HG02840 (cell line): ENCODE data around the gene UNC79.

Experiments used
- ATAC-seq: cut with Tn5 transposase; IDR thresholded peaks from one replicate; pipeline ENCODE4 v1.9.1; 2021; ENCODE audit warnings: mild to moderate bottlenecking, moderate library complexity, moderate number of reproducible peaks; ENCODE audit not compliant: unreplicated experiment, low FRiP score

UNC79 gene

DNA sequence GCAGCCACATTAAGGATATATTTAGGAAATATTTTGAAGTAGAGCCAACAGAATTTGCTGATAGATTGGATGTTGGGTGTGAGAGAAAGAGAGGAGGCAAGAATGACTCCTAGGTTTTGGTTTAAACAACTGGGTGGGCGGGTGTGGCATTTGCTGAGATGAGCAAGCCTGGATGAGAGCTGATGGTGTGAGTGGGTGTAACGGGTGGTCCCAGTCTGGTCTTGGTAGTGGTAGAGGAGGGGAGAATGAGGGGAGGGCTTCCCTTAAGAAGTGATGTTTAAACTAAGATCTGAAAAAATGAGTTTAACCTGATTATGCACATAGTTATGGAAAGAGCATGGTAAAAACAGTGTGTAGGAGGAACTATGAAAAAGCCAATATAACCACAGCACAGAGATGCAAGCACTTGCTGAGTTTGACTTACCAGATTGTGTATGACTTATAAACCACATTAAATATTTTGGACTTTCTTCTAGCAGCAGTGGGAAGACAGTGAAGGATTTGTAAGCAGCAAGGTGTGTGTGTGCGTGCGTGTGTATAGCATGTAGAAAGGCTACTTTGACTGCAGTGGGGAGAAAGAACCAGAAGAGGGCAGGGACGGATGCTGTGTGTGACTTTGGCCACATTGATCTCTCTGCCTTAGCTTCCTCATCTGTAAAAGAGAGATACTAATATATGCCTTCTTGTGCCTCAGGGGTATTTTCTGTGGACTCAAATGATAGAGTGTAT, 217.9 kb downstream of the UNC79 start:
- ATAC-seq: no peak

DNA sequence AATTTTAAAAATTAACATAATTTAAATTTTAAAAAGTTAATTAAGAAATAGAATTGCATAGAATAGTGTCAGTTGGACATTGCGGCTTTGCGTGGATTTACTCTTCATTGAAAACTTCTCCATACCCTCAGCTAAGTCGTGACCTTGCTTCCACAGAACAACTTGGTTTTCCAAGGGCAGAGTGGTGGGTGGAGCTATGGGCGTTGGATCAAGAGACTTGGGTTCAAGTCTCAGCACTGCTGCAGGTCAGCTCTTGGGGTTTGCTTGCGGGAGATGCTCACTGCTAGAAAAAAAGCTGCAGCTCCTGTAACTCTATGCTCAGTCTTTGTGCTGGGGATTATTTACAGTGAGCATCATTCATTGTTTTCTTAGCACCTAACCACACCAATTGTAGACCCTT, 223.9 kb downstream of the UNC79 start:
- ATAC-seq: no peak

DNA sequence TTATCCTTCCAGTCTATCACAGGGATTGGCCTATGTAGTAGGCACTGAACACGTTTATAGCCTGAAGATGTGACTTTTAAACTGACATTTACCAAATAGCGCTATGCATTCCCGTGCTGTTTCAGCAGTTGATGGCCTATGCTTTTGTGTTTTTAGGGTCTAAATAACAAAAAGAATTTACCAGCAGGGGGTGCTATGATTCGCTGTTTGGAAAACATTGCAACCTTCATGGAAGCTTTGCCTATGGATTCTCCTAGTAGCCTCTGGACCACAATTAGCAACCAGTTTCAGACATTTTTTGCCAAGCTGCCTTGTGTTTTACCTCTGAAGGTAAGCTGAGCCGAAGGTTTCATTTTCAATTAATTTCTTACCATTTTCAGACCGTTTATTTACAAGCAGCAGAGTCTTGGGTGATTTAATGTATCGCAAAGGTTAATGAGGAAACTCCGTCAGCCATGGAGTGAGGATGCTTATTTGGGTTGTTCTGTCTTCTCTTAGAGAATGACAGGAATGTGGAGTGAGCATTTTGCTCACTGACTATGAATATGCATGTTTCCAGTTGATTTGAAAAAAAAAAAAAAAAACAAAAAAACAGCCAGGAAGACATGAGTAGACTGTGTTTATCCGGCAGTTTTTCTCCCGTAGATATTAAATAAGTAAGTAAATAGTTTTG, 224.5 kb downstream of the UNC79 start:
- no peak for ATAC-seq

DNA sequence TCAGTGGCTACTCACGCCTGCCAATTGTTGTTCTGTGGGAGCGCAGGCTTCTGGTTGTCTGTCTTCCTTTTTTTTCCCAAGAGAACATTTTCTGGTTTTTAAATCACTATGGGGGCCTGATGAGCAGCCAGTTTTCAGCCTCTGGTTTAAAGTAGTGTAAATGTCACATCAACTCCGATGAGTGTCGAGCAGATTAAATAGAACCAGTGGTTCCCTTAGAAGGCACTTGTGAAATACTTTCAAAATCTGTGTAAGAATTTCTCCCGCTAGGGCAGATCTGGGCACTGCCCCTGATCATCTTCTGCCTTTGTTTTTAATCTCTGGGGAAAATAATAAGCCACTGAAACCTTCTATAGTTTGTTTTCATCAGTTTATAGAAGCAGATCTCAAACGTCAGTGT, 227.1 kb downstream of the UNC79 start:
- no peak for ATAC-seq

DNA sequence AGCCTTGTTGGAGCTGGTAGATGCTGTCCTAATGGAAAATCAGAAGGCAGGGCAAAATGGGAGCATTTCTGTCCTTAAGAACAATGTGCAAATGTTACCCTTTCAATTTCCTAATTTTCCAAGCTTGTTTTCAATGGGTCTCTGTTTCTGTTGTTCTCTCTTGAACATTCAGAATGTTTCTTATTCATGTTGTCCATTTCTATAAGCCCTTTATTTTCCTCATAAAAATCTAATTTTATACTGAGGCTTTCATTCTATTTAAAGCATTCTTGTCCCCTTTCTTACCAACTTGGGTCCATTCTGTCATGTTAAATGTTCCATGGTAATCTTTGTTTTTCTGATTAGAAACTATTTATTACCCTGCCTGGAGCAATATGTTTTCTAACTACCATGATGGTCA, 232.6 kb downstream of the UNC79 start:
- no peak for ATAC-seq

DNA sequence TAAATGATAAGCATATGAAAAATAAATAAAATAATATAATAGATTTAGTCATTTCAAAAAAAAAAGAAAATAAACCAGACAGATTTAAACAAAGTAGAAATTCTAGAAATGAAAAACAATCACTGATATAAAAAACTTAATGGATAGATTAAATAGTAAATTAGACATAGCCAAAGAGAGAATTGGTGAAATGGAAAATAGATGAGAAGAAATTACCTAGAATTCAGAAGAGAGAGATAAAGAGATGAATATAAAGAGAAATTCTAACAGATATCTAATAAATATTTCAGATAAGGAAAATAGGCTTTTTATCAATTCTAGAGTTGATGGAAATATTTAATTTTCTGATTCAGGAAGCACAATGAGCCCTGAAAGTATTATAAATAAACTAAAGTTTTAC, 234.4 kb downstream of the UNC79 start:
- no peak for ATAC-seq

DNA sequence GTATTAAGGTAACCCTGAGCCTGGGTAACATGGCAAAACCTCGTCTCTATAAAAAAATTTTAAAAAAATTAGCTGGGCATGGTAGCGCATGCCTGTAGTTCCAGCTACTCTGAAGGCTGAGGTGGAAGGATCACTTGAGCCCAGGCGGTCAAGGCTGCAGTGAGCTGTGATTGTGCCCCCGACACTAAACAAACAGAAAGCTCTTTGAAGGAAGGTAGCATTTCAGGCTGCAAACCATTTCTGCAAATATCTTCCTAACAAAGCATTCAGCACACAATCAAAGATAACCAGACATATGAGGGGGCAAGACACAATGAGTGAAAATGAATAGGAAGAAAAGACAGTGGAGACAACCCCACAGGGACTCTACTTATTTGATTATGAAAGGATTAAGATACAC, 238.9 kb downstream of the UNC79 start:
- ATAC-seq: no peak

DNA sequence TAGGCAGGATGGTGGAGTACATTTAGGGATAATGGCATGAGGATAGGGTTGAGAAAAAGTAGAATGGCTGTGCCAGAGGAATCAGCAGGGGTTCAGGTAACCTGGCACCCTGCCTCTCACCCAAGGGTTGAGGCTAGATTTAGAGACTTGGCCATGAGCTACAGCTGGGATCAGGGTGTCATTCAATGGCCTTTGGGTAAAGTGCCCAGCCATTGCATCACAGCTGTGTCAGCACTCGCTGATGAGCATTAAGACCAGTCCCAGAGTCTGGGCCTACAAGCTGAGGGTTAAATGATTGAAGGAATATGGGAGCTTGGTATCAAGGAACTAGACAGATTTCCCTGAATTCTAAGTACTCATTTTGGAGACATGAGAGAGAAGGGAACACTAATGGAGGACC, 243.6 kb downstream of the UNC79 start:
- ATAC-seq: no peak

DNA sequence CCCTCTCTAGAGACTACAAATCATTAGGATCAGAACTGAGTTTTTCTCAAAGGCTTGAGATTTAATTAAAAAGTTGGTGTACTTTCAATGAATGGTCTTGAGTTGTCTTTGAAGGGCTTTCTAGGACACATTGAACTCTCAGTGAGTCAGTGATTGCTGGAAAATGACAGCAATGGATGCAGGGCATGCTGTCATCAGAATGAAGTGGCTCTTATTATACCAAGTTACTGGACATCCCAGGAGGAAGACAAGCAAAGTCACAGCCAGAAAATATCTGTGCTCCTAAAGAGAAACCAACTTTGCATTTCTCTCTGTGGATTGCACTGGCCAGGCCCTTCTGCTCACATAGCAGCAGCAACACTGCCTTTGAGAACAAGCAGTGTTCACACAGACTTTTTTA, 244.9 kb downstream of the UNC79 start:
- ATAC-seq: no peak

DNA sequence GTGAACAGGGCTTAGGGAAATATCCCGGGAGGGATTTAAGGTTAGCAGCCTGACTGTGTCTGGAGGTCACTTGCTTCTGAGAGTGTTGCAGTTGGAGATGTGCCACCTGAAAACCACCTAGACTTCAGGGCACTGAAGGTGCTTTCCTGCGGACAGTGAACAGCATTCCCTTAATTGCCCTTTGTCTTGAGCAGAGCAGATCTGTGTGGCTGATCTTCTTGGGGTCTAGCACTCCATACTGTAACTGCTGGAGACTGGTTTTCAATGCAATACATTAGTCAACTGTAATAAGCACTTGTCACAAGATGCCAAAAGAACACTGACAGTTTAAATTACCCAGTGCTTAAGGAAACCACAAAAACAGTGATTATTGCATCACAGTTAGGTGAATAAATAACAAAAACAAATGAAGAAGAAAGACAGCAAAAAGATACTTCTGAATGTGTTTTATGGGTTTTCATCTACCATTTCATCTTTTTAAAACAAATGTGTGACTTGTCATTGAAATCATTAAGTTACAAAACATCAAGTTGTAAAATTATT, 245.7 kb downstream of the UNC79 start:
- ATAC-seq: no peak

DNA sequence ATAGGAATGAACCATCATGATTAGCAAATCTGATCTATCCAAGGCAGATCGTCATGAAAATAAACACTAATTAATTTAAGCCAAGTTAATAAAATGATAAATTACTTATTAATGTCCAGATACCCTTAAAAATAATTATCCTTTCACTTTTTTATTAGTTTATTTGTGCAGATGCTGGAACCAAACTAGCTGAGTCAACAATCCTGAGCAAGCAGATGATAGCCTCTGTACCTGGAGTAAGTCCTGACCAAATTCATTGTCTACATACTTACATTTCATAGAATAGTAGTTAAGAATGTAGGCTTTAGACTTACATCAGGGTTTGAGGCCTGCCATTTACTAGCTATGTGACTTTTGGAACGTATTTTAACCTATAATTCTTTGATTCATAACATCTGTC, 251.7 kb downstream of the UNC79 start:
- ATAC-seq: no peak

DNA sequence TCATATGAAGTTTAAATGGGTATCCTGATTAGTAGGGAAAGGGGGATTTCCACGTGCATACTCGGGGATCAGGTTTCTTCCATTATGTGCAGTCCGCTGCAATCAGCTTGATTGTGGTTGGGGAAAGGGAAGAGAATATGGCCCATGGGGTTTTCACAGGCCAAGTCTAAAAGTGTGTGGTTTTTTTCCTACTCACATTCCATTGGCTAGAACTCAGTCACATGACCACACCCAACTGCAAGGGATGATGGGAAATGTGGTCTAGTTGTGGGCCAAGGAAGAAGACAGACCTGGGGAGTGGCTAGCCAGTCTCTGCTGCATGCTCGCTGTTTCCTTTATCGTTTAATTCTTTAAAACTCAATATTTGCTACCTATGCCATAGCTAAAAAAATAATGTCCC, 252.5 kb downstream of the UNC79 start:
- ATAC-seq: no peak

DNA sequence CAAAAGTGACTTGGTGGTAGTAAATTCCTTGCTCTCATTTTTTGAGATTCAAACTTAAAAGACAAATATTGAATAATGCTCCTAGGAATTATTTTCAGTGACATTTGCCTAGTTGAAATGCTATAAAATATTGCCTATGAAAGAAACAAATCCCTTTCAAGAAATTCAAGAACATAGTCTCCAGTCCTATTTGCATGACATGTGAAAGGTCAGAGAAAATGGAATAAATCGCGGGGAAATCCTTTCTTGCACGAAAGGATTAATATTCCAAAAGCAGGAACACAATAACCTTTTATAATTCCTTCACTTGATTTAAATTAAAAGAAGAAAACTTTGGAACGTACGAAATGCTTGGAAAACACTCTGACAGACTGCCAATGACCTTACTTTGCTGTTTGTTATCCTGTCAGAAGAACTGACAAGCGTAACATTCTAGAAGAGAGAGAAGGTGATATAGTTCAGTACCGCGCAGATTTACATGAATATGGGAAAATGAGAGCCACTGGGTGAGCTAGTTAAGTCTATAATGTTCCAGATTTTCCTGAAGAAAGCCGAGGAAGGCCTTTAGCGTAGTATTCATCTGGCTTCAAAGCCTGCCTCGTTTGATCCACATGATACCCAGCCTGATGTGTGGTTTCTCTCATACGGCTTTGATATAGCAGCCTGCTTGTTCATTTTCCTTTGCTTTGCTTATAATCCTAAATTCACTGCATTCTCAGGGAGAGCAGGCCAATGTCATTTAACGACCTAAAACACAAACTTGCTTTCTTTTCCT, 254.6 kb downstream of the UNC79 start:
- ATAC-seq: no peak

DNA sequence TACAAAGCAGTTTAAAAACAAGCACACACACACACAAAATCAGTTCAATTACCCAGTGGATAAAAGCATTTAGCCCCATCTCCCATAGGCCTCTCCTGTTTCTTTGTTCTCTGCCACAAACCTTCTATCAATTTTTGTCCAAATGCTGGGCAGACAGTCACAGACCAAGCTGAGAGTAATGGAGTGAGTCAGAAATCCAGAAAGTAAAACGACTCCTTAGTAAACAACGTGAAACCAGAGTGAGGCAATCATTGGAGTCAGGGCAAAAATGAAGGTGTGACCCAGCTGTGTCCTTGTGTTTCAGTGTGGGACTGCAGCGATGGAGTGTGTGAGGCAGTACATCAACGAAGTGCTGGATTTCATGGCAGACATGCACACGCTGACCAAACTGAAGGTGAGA, 255.5 kb downstream of the UNC79 start:
- ATAC-seq: no peak

DNA sequence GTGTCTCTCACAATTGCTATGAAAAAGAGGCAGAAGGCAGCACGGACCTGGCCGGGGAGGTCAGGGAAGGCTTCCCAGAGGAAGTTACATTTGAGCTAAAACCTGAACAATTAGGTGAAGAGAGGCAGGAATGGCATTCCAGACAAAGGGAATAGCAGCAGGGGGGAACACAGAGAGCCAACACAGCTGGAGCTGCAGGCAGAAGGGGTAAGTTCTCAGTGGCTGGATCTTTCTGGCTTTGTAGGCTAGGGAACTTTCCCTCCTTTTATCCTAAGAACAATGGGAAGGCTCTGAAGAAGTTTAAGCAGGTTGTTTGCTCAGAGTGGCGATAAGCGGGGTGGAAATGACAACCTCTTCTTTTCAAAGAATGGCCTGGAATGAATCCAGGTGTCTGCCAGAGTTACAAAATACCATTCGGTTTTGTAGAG, 257.5 kb downstream of the UNC79 start:
- no peak for ATAC-seq

DNA sequence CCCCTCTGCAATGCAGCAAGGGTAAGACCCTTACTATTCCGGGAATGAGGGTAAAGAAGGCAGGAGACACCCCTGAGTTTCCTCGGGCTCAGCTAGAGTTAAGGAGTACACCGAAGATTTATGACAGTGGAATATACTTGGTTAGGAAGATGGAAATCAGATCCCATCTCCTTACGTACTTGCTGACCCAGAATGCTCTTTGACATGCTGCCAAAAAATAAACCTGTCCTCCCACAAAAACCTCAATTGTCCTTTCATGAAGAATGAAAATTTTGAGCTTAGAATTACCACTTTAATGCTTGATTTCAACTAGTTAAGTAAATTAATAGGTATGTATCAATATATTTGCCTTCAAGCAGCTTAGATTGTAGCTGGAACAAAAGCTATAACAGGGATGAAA, 258.1 kb downstream of the UNC79 start:
- ATAC-seq: no peak

DNA sequence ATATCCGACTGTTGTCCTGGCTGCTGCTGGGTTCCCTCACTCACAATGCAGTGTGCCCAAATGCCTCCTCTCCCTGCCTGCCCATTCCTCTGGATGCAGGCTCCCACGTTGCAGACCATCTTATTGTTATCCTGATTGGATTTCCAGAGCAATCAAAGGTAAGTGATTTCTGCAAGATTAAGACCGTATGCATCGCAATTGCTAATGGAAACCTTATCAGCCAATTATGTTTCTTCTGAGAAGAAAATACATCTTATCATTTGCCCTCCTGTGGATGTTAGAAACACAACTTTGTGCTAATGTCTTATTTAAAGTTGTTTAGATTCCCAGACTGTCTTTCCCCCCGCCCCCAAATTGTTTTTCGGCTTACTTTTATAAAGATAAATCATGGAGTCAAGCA, 259.4 kb downstream of the UNC79 start:
- no peak for ATAC-seq

DNA sequence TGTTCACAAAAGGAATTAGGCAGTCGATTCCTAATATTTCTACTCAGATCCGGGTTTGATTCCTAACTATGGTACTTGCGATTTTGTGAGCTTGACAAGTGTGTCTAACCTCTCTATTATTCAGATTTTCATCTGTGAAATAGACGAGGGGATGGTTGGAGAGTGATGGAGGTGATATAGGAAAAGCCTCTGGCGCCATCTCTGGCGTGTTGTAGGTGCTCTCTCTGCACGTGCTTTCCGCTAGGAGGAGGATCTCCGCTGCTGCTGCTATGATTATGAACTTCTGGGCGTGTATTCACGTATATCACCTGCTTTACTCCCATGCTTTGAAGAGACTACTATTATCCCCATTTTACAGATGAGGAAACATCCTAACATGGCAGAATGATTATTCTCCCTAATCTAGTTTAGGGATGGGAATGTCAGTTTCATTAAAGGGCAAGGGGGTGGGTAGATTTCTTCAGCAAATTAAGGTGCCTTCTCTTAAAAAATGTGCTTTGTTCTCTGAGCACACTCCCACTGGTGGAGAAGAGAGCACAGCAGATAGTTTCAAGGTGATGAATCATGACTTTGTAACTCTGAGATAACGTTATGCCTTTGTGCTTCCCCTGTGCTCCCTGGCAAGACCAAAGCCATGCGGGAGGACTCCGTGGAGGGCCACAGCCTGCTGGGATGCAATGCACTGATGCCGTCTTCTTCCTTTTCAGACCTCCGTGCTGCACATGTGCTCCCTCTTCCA, 260.5 kb downstream of the UNC79 start:
- no peak for ATAC-seq

DNA sequence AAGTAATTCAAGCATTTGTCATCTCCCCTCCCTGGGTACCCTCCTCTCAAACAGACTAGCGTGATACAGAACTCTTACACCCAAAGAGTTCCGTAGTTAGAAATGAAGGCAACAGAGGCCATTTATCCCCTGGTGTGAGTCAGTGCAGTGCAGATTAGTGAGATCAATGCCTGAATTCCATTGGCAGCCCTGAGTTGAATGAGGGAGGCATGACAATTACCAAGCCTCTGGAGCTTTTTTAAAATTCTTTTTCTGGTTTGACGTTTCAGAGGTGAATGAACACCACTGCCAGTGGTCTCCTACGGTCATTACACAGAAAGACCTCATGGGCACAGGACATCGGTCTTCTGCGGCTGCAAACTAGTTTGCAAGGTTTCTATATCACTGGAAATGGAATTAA, 263.2 kb downstream of the UNC79 start:
- no peak for ATAC-seq

DNA sequence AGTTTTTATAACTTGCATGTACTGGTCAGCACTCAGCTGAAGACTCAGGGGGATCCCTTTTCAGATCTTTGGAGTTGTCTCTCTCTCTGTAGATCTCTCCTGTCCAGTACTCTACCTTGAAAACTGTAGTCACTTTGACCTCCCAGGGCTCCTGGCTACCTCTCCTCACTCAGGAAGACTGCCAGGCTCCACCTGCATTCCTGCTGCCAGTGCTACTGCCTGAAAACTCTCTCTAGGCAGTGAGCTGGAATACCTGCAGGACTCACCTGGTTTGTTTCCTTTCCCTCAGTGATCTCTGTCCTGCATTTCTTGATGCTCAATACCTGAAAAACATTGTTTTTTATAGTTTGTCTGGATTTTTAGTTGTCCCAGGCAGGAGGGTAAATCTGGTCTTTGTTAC, 270.2 kb downstream of the UNC79 start:
- no peak for ATAC-seq

DNA sequence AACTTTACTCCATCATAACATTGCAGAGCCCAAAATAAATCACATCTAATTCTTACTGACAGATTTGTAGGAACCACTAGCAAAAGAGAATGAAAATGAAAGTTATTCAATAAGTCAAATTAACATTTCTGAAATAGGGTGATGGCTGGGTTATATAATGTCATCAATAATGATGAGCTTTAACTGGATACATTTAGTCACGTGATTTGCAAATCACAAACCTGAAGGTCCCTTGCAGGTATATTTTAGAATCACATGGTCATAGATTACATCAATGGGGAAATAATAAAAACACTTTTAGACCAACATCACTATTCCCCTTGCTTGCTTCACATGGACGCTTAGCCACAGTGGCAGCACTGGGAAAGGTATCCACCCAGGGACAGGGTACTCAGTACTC, 270.8 kb downstream of the UNC79 start:
- no peak for ATAC-seq
